Peyer's patch (tissue), 4 donors: ENCODE data around the gene ANP32D.
"Not testable (repeated sequence)": the region's sequence is repeated elsewhere in the genome, so short reads cannot be mapped to it uniquely, and the experiment has no call there.

Experiments used
- CTCF ChIP-seq, 6 experiments: fragments of 450-650 bp in 4 of 6; fragments of 200-600 bp in 2 of 6; sonication (generic) in 1 of 6; IDR thresholded peaks; one replicate each; pipeline ENCODE4 v1.5.1; 2017 to 2019; ENCODE audit warnings: antibody characterized with exemption in 6 of 6, mild to moderate bottlenecking in 3 of 6, moderate library complexity in 1 of 6
- POLR2A ChIP-seq, 2 donors: fragments of 450-650 bp; IDR thresholded peaks; one replicate each; pipeline ENCODE4 v1.5.1; 2017; ENCODE audit warnings: antibody characterized with exemption in 2 of 2, mild to moderate bottlenecking in 2 of 2, moderate library complexity in 2 of 2

- TF ChIP-seq CTCF, POLR2A (IDR thresholded peaks at IDR 0.05): not testable (repeated sequence)
Observed at GRCh38 chr12:48469027-48469426, 3.3 kb upstream of the ANP32D start.
